SK-N-SH treated with all-trans-retinoic acid at 6 μM for 48 hours (cell line): ENCODE data around the gene NTN3.

Experiments used
- ATAC-seq: fragments of 200-7000 bp; cut with Tn5 transposase; 3 replicates; pipeline ENCODE4 v1.9.1; 2020; ENCODE audit warnings: mild to moderate bottlenecking, moderate library complexity
- BACH2 ChIP-seq: fragments of 250-450 bp; sonication (Bioruptor Pico); IDR thresholded peaks from 2 replicates; pipeline ENCODE4 v1.9.0; 2021; ENCODE audit warnings: mild to moderate bottlenecking, borderline replicate concordance
- CSDC2 ChIP-seq: fragments of 250-450 bp; sonication (Bioruptor Pico); IDR thresholded peaks from 2 replicates; pipeline ENCODE4 v1.5.0; 2020; ENCODE audit warnings: mild to moderate bottlenecking, moderate library complexity
- CSRNP3 ChIP-seq: fragments of 250-450 bp; sonication (Bioruptor Pico); IDR thresholded peaks from 2 replicates; pipeline ENCODE4 v1.5.1; 2021; ENCODE audit warnings: mild to moderate bottlenecking, moderate library complexity
- GLIS3 ChIP-seq: fragments of 250-450 bp; sonication (Bioruptor Pico); IDR thresholded peaks from 2 replicates; pipeline ENCODE4 v1.5.0; 2020; ENCODE audit warnings: mild to moderate bottlenecking, moderate library complexity
- ISL1 ChIP-seq: fragments of 250-450 bp; sonication (Bioruptor Pico); IDR thresholded peaks from 2 replicates; pipeline ENCODE4 v2.1.2; 2022; ENCODE audit warnings: mild to moderate bottlenecking, moderate library complexity
- OSR1 ChIP-seq: fragments of 250-450 bp; sonication (Bioruptor Pico); IDR thresholded peaks from 2 replicates; pipeline ENCODE4 v1.8.0; 2022; ENCODE audit warnings: moderate library complexity, mild to moderate bottlenecking, inconsistent platforms
- PATZ1 ChIP-seq: fragments of 250-450 bp; sonication (Bioruptor Pico); IDR thresholded peaks from 2 replicates; pipeline ENCODE4 v1.8.0; 2020; ENCODE audit warnings: mild to moderate bottlenecking, moderate library complexity, borderline replicate concordance
- POU6F1 ChIP-seq: fragments of 250-450 bp; sonication (Bioruptor Pico); IDR thresholded peaks from 2 replicates; pipeline ENCODE4 v1.8.0; 2021; ENCODE audit warnings: low read depth, mild to moderate bottlenecking, moderate library complexity, borderline replicate concordance
- PPARA ChIP-seq: fragments of 250-450 bp; sonication (Bioruptor Pico); IDR thresholded peaks from 2 replicates; pipeline ENCODE4 v1.5.0; 2020; ENCODE audit warnings: mild to moderate bottlenecking, borderline replicate concordance
- RARB ChIP-seq: fragments of 250-450 bp; sonication (Bioruptor Pico); IDR thresholded peaks from 2 replicates; pipeline ENCODE4 v1.8.0; 2021; ENCODE audit warnings: mild to moderate bottlenecking, moderate library complexity
- SNAI2 ChIP-seq: fragments of 250-450 bp; sonication (Bioruptor Pico); IDR thresholded peaks from 2 replicates; pipeline ENCODE4 v1.5.0; 2020; ENCODE audit warnings: mild to moderate bottlenecking, moderate library complexity
- TOX ChIP-seq: fragments of 250-450 bp; sonication (Bioruptor Pico); IDR thresholded peaks from 2 replicates; pipeline ENCODE4 v1.8.0; 2021; ENCODE audit warnings: mild to moderate bottlenecking, moderate library complexity, borderline replicate concordance
- TSHZ2 ChIP-seq: fragments of 250-450 bp; sonication (Bioruptor Pico); IDR thresholded peaks from 2 replicates; pipeline ENCODE4 v1.5.0; 2020; ENCODE audit warnings: mild to moderate bottlenecking, moderate library complexity
- ZC3H10 ChIP-seq: fragments of 250-450 bp; sonication (Bioruptor Pico); IDR thresholded peaks from 2 replicates; pipeline ENCODE4 v1.5.1; 2021; ENCODE audit warnings: mild to moderate bottlenecking, moderate library complexity
- ZFP3 ChIP-seq: fragments of 250-450 bp; sonication (Bioruptor Pico); IDR thresholded peaks from 2 replicates; pipeline ENCODE4 v1.5.0; 2020; ENCODE audit warnings: mild to moderate bottlenecking, moderate library complexity
- ZFP30 ChIP-seq: fragments of 450-650 bp; formaldehyde crosslinking; IDR thresholded peaks from 2 replicates; pipeline ENCODE4 v1.5.0; 2022; ENCODE audit warnings: mild to moderate bottlenecking, moderate library complexity
- ZNF565 ChIP-seq: fragments of 450-650 bp; formaldehyde crosslinking; conservative IDR thresholded peaks from 2 replicates; pipeline ENCODE4 v1.5.0; 2020; ENCODE audit warnings: low read depth, mild to moderate bottlenecking, moderate library complexity
- ZNF70 ChIP-seq: fragments of 450-650 bp; formaldehyde crosslinking; IDR thresholded peaks from 2 replicates; pipeline ENCODE4 v1.5.0; 2020; ENCODE audit warnings: mild to moderate bottlenecking, moderate library complexity
- ZNF8 ChIP-seq: fragments of 450-650 bp; formaldehyde crosslinking; IDR thresholded peaks from 2 replicates; pipeline ENCODE4 v1.5.0; 2020; ENCODE audit warnings: mild to moderate bottlenecking, moderate library complexity

Gene NTN3

GRCh38 chr16:2468725-2469398 is 2.2 kb upstream of the NTN3 start:
- TF ChIP-seq OSR1 = no peak
- TF ChIP-seq ZNF8 (CRISPR knock-in tag) = 0 out of 2 replicates have a peak, but pooled peaks have one; percentile 12
- no peak; the same call in 1 of the 2 replicates for TF ChIP-seq ZNF70 (CRISPR knock-in tag)
- TF ChIP-seq ISL1 (CRISPR knock-in tag) = no peak
- no peak for TF ChIP-seq SNAI2
- TF ChIP-seq TSHZ2 = peak; percentile 28; the same call in 1 of the 2 replicates
- peak; percentile 17 for ATAC-seq

GRCh38 chr16:2469399-2470233 is 1.5 kb upstream of the NTN3 start:
- TF ChIP-seq OSR1 = no peak
- TF ChIP-seq CSDC2 (CRISPR knock-in tag) = no peak
- no peak for TF ChIP-seq GLIS3 (CRISPR knock-in tag)
- no peak for TF ChIP-seq ISL1 (CRISPR knock-in tag)
- TF ChIP-seq RARB = no peak
- TF ChIP-seq ZNF565 (CRISPR knock-in tag) = no peak
- TF ChIP-seq ZFP3 (CRISPR knock-in tag) = no peak
- TF ChIP-seq CSRNP3 (CRISPR knock-in tag) = no peak
- TF ChIP-seq ZC3H10 (CRISPR knock-in tag) = no peak
- no peak for TF ChIP-seq PPARA (CRISPR knock-in tag)
- TF ChIP-seq TSHZ2 = no peak
- TF ChIP-seq TOX (CRISPR knock-in tag) = no peak
- no peak for TF ChIP-seq PATZ1
- TF ChIP-seq POU6F1 (CRISPR knock-in tag) = no peak
- TF ChIP-seq ZNF70 (CRISPR knock-in tag) = no peak
- no peak for TF ChIP-seq ZFP30 (CRISPR knock-in tag)
- no peak for TF ChIP-seq BACH2 (CRISPR knock-in tag)
- ATAC-seq = no peak
